SK-N-SH treated with all-trans-retinoic acid at 6 μM for 48 hours (cell line): ENCODE data around the gene STAM.

ENCODE experiments used
- ARNTL ChIP-seq: fragments of 450-650 bp; formaldehyde crosslinking; IDR thresholded peaks from 2 replicates; pipeline ENCODE4 v1.5.0; 2020; ENCODE audit warnings: low read depth, mild to moderate bottlenecking, moderate library complexity, borderline replicate concordance
- BACH2 ChIP-seq: fragments of 250-450 bp; sonication (Bioruptor Pico); IDR thresholded peaks from 2 replicates; pipeline ENCODE4 v1.9.0; 2021; ENCODE audit warnings: mild to moderate bottlenecking, borderline replicate concordance
- CSDC2 ChIP-seq: fragments of 250-450 bp; sonication (Bioruptor Pico); IDR thresholded peaks from 2 replicates; pipeline ENCODE4 v1.5.0; 2020; ENCODE audit warnings: mild to moderate bottlenecking, moderate library complexity
- RARB ChIP-seq: fragments of 250-450 bp; sonication (Bioruptor Pico); IDR thresholded peaks from 2 replicates; pipeline ENCODE4 v1.8.0; 2021; ENCODE audit warnings: mild to moderate bottlenecking, moderate library complexity
- TCF4 ChIP-seq: fragments of 250-450 bp; sonication (Bioruptor Pico); IDR thresholded peaks from 2 replicates; pipeline ENCODE4 v1.8.0; 2021; ENCODE audit warnings: mild to moderate bottlenecking, moderate library complexity, borderline replicate concordance
- ZFP3 ChIP-seq: fragments of 250-450 bp; sonication (Bioruptor Pico); IDR thresholded peaks from 2 replicates; pipeline ENCODE4 v1.5.0; 2020; ENCODE audit warnings: mild to moderate bottlenecking, moderate library complexity
- ZFP30 ChIP-seq: fragments of 450-650 bp; formaldehyde crosslinking; IDR thresholded peaks from 2 replicates; pipeline ENCODE4 v1.5.0; 2022; ENCODE audit warnings: mild to moderate bottlenecking, moderate library complexity
- ZNF565 ChIP-seq: fragments of 450-650 bp; formaldehyde crosslinking; conservative IDR thresholded peaks from 2 replicates; pipeline ENCODE4 v1.5.0; 2020; ENCODE audit warnings: low read depth, mild to moderate bottlenecking, moderate library complexity
- TF ChIP-seq, protein P1 (sequence below): fragments of 250-450 bp; sonication (Bioruptor Pico); IDR thresholded peaks from 2 replicates; pipeline ENCODE4 v1.8.0; 2020; ENCODE audit warnings: mild to moderate bottlenecking, moderate library complexity, borderline replicate concordance
- TF ChIP-seq, protein P2 (sequence below): fragments of 250-450 bp; sonication (Bioruptor Pico); IDR thresholded peaks from 2 replicates; pipeline ENCODE4 v1.8.0; 2021; ENCODE audit warnings: low read depth, mild to moderate bottlenecking, moderate library complexity, borderline replicate concordance
- TF ChIP-seq, protein P3 (sequence below): fragments of 250-450 bp; sonication (Bioruptor Pico); IDR thresholded peaks from 2 replicates; pipeline ENCODE4 v1.5.0; 2020; ENCODE audit warnings: mild to moderate bottlenecking, moderate library complexity

DNA sequence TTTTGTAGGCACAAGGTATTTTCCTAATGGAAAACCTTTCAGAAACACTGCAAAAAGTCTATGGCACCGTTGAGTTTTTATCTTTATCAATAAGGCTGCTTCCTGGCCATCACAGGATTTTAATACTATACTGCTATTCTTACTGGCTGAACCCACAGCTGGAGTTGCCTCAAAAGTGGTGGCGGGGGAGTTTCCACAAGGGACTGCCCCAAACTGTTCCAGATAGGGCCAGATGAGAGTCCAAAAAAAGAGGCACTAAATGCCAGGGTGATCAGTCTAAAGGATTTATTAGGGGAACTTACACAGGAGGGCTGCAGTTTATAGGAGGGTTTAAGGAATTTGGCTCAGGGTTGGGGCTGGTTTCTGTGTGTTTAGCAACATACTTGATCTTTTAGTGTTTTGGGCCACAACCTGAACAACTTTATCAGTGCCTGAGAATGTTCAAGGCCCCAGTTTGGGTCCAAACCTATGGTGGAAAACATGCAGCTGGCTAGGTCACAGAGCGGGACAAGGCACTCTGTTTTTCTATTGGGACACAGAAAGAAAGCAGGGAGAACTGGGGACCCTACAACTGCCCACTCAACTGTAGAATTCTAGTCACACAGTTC is 41.4 kb downstream of the STAM start:
- TF ChIP-seq BACH2 (CRISPR knock-in tag) (no peak), ZFP30 (no peak), RARB (no peak), TCF4 (no peak), ZFP3 (no peak), CSDC2 (CRISPR knock-in tag) (no peak), ARNTL (CRISPR knock-in tag) (no peak), ZNF565 (CRISPR knock-in tag) (no peak)
- TF ChIP-seq, protein P1, sequence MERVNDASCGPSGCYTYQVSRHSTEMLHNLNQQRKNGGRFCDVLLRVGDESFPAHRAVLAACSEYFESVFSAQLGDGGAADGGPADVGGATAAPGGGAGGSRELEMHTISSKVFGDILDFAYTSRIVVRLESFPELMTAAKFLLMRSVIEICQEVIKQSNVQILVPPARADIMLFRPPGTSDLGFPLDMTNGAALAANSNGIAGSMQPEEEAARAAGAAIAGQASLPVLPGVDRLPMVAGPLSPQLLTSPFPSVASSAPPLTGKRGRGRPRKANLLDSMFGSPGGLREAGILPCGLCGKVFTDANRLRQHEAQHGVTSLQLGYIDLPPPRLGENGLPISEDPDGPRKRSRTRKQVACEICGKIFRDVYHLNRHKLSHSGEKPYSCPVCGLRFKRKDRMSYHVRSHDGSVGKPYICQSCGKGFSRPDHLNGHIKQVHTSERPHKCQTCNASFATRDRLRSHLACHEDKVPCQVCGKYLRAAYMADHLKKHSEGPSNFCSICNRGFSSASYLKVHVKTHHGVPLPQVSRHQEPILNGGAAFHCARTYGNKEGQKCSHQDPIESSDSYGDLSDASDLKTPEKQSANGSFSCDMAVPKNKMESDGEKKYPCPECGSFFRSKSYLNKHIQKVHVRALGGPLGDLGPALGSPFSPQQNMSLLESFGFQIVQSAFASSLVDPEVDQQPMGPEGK: no peak
- TF ChIP-seq, protein P2, sequence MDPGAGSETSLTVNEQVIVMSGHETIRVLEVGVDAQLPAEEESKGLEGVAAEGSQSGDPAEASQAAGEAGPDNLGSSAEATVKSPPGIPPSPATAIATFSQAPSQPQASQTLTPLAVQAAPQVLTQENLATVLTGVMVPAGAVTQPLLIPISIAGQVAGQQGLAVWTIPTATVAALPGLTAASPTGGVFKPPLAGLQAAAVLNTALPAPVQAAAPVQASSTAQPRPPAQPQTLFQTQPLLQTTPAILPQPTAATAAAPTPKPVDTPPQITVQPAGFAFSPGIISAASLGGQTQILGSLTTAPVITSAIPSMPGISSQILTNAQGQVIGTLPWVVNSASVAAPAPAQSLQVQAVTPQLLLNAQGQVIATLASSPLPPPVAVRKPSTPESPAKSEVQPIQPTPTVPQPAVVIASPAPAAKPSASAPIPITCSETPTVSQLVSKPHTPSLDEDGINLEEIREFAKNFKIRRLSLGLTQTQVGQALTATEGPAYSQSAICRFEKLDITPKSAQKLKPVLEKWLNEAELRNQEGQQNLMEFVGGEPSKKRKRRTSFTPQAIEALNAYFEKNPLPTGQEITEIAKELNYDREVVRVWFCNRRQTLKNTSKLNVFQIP: no peak
- TF ChIP-seq, protein P3, sequence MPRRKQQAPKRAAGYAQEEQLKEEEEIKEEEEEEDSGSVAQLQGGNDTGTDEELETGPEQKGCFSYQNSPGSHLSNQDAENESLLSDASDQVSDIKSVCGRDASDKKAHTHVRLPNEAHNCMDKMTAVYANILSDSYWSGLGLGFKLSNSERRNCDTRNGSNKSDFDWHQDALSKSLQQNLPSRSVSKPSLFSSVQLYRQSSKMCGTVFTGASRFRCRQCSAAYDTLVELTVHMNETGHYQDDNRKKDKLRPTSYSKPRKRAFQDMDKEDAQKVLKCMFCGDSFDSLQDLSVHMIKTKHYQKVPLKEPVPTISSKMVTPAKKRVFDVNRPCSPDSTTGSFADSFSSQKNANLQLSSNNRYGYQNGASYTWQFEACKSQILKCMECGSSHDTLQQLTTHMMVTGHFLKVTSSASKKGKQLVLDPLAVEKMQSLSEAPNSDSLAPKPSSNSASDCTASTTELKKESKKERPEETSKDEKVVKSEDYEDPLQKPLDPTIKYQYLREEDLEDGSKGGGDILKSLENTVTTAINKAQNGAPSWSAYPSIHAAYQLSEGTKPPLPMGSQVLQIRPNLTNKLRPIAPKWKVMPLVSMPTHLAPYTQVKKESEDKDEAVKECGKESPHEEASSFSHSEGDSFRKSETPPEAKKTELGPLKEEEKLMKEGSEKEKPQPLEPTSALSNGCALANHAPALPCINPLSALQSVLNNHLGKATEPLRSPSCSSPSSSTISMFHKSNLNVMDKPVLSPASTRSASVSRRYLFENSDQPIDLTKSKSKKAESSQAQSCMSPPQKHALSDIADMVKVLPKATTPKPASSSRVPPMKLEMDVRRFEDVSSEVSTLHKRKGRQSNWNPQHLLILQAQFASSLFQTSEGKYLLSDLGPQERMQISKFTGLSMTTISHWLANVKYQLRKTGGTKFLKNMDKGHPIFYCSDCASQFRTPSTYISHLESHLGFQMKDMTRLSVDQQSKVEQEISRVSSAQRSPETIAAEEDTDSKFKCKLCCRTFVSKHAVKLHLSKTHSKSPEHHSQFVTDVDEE (CRISPR knock-in tag): no peak
